Camera-type eye (tissue), 1 donor: Measurements from ENCODE around the gene TENT5A. TPM values are rescaled to one million over a fixed set of nuclear protein-coding genes. Genes with fewer than 3 reads are reported as not detected.

Source experiments
- total RNA-seq: library from RNA; depleted of rRNA; stranded (reverse); fragments of >200 nt; gene quantifications from one replicate; pipeline ENCODE4 v1.2.3, GENCODE V29; 2014

TENT5A gene
- total RNA-seq, result 57.4 TPM

GRCh38 chr6:81752084-81752920 is at the start of gene TENT5A:
Gene TENT5A, minus strand, starts transcription at chr6:81752681. Its CDS starts 540 bp downstream, at chr6:81752141.

